HFF-Myc (cell line): ENCODE results near the gene CNPY3.

Source experiments
- DNase-seq: peaks from one replicate; pipeline ENCODE4 v3.0.0-alpha.2; 2011; ENCODE audit warnings: low read depth; ENCODE audit errors: extremely low read depth
- H3K4me3 ChIP-seq: replicated peaks from 2 replicates; pipeline ENCODE4 v1.5.1; 2011; ENCODE audit warnings: low read depth, mild to moderate bottlenecking, control low read depth, low read length
- TF ChIP-seq, protein P1 (sequence below): IDR thresholded peaks from 2 replicates; pipeline ENCODE4 v1.5.1; 2012; ENCODE audit warnings: mild to moderate bottlenecking, low read depth, low read length, control low read depth; ENCODE audit errors: missing control alignments

Gene CNPY3

DNA sequence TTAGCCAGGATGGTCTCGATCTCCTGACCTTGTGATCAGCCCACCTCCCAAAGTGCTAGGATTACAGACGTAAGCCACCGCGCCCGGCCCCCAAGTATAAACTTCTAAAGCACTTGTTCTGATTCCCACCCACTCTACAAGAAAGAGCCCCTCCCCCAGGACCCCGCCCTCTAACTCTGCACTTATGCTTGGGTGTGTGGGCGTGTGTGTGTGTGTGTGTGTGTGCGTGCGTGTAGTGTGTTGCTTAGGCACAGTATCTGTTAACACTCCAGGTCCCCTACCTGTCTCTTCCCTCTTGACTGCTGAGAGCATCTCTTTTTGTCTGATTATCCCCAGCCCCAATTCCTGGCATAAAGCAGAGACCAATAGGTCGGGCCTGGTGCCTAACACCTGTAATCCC is 19.4 kb upstream of the CNPY3 start:
- DNase-seq, result no peak
- TF ChIP-seq, protein P1, sequence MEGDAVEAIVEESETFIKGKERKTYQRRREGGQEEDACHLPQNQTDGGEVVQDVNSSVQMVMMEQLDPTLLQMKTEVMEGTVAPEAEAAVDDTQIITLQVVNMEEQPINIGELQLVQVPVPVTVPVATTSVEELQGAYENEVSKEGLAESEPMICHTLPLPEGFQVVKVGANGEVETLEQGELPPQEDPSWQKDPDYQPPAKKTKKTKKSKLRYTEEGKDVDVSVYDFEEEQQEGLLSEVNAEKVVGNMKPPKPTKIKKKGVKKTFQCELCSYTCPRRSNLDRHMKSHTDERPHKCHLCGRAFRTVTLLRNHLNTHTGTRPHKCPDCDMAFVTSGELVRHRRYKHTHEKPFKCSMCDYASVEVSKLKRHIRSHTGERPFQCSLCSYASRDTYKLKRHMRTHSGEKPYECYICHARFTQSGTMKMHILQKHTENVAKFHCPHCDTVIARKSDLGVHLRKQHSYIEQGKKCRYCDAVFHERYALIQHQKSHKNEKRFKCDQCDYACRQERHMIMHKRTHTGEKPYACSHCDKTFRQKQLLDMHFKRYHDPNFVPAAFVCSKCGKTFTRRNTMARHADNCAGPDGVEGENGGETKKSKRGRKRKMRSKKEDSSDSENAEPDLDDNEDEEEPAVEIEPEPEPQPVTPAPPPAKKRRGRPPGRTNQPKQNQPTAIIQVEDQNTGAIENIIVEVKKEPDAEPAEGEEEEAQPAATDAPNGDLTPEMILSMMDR, result no peak
- H3K4me3 ChIP-seq, result no peak overlapping the region

DNA sequence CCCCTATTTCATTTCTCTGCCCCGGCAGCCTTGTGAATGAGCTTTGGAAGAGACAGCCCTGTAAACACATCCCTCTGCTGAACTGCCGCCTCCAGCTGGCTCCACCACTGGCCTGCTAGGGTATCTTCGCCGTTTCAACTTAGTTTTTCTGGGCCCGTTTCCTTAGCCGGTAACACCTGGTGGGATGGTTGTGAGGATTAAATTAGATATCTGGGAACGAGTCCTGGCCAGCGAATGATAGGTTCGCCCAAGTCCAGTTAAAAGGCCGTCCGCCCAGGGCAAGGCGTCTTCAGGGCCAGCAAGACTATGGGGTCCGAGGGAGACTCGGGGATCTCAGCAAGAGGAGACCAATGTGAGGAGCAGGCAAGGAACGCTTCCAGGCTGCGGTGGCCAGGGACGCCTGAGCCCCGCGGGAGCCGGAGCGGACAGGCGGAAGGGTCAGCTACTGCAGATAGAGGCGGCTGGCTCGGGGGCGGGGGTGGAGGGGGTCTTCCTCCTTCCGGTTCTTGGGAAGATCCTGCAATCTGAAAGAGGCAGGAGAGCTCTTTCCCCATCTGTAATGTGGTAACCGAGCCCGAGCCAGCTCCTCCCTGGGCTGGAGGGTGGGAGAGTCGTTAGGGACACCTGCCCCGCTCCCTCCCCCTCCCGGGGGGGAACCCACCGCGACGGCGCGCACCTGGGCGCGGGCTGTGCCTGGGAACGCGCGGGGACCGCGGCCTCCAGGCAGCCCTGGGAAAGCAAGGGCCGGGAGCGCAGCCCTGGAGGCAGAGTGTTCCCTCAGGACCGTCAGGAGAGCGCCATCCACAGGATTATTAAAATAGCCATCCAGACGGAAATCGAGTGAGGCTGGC is 17.9 kb upstream of the CNPY3 start:
- no peak overlapping the region for H3K4me3 ChIP-seq
- no peak for DNase-seq
- TF ChIP-seq, protein P1, result no peak

DNA sequence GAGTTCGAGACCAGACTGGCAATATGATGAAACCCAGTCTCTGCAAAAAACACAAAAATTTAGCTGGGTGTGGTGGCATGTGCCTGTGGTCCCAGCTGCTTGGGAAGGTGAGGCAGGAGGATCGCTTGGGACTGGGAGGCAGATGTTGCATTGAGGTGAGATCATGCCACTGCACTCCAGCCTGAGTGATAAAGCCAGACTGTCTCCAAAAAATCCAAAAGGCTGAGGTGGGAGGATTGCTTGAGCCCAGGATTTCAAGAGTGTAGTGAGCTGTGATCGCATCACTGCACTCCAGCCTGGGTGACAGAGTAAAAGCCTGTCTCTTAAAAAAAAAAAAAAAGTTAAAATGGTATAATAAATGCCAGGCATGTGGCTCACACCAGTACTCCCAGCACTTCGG is 14.7 kb upstream of the CNPY3 start:
- no peak for DNase-seq
- H3K4me3 ChIP-seq, result no peak overlapping the region
- TF ChIP-seq, protein P1, result no peak

DNA sequence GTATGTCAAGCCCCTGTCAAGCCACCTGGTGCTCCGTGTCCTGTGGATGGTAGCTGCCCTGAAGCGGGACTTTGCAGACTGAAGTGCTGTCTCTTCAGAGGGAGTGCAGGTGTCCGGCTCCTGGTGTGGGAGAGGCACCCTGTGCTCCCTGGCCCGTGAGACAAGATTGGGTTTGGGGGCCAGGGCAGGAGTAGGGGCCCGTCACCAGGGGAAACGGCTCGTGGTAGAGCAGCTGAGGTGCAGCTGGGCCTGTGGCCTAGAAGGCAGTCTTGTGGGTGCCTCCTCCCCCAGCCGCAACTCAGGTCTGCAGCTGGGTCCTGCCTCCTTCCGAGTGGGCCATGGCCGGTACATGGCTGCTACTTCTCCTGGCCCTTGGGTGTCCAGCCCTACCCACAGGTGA is 13.5 kb upstream of the CNPY3 start, which contains the start of gene PTCRA:
Gene PTCRA, plus strand, starts transcription at position 322 of the 400 bp plus-strand sequence. Its CDS starts 17 bp downstream, at position 339.
- TF ChIP-seq, protein P1, result no peak
- no peak for DNase-seq
- H3K4me3 ChIP-seq, result no peak within 1 kb of the TSS

DNA sequence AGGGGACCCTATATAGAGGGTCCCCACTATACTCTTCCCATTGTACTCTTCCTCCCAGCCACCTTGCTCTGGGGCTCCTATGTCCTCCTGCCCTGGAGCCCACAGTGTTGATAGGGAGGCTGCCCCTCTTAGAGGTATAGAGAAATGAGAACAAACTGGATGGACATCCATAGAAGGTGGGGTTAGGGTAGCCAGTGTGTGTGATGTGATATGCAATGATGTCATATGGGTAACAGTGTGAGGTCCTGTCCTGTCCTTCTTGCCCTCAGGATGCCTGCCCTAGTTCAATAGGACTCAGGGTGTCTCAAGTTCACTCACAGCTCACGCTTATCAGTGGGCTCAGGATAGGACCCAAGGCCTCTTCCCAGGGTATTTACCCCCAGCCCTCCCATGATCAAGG is 13.0 kb upstream of the CNPY3 start:
- no peak overlapping the region for H3K4me3 ChIP-seq
- TF ChIP-seq, protein P1, result no peak
- DNase-seq, result no peak

DNA sequence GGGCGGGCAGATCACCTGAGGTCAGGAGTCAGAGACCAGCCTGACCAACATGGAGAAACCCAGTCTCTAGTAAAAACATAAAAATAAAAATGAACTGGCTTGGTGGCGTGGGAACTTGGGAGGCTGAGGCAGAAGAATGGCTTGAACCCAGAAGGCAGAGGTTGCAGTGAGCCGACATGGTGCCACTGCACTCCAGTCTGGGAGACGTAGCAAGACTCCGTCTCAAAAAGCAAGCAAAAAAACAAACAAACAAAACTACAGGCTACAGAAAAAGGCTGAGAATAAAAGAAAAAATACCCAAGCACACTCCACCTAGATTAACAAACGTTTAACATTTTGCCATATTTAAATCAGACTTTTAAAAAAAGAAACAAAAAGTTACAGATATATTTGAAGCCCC is 7.5 kb upstream of the CNPY3 start:
- TF ChIP-seq, protein P1, result no peak
- no peak overlapping the region for H3K4me3 ChIP-seq
- no peak for DNase-seq
